ENCODE results near the gene PHF13. TPM values are rescaled to one million over a fixed set of nuclear protein-coding genes. Genes with fewer than 3 reads are reported as not detected.

The PHF13 gene
- total and polyA plus RNA-seq, 10 of the 15 experiments (the other 5 are each of a cell fraction or from before 2014, with no cell fraction given): 0.87 to 15.4 (median 5.1) TPM

DNA sequence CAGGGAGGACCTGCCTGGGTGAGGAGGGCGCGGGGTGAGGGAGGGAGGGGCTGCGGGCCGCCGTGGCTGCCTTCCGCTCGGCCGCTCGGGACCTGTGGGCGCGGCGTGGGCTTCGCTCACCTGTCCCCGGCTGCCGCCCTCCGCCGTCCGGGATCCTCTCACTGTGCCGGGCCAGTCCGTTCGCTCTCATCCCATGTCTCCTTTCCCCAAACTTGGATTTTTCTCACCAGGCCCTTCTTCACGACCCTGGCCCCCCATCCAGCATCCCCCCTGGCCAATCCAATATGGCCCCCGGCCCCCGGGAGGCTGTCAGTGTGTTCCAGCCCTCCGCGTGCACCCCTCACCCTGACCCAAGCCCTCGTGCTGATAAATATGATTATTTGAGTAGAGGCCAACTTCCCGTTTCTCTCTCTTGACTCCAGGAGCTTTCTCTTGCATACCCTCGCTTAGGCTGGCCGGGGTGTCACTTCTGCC, 33.4 kb upstream of the PHF13 start (continued):
- TF ChIP-seq, protein P1, sequence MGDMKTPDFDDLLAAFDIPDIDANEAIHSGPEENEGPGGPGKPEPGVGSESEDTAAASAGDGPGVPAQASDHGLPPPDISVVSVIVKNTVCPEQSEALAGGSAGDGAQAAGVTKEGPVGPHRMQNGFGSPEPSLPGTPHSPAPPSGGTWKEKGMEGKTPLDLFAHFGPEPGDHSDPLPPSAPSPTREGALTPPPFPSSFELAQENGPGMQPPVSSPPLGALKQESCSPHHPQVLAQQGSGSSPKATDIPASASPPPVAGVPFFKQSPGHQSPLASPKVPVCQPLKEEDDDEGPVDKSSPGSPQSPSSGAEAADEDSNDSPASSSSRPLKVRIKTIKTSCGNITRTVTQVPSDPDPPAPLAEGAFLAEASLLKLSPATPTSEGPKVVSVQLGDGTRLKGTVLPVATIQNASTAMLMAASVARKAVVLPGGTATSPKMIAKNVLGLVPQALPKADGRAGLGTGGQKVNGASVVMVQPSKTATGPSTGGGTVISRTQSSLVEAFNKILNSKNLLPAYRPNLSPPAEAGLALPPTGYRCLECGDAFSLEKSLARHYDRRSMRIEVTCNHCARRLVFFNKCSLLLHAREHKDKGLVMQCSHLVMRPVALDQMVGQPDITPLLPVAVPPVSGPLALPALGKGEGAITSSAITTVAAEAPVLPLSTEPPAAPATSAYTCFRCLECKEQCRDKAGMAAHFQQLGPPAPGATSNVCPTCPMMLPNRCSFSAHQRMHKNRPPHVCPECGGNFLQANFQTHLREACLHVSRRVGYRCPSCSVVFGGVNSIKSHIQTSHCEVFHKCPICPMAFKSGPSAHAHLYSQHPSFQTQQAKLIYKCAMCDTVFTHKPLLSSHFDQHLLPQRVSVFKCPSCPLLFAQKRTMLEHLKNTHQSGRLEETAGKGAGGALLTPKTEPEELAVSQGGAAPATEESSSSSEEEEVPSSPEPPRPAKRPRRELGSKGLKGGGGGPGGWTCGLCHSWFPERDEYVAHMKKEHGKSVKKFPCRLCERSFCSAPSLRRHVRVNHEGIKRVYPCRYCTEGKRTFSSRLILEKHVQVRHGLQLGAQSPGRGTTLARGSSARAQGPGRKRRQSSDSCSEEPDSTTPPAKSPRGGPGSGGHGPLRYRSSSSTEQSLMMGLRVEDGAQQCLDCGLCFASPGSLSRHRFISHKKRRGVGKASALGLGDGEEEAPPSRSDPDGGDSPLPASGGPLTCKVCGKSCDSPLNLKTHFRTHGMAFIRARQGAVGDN (IDR thresholded peaks at IDR 0.05): peak; percentile 2; the same call in 1 of the 2 replicates
- no peak for TF ChIP-seq SREBF1 (IDR thresholded peaks at IDR 0.05; ENCODE audit: low read length)
- TF ChIP-seq, protein P2, sequence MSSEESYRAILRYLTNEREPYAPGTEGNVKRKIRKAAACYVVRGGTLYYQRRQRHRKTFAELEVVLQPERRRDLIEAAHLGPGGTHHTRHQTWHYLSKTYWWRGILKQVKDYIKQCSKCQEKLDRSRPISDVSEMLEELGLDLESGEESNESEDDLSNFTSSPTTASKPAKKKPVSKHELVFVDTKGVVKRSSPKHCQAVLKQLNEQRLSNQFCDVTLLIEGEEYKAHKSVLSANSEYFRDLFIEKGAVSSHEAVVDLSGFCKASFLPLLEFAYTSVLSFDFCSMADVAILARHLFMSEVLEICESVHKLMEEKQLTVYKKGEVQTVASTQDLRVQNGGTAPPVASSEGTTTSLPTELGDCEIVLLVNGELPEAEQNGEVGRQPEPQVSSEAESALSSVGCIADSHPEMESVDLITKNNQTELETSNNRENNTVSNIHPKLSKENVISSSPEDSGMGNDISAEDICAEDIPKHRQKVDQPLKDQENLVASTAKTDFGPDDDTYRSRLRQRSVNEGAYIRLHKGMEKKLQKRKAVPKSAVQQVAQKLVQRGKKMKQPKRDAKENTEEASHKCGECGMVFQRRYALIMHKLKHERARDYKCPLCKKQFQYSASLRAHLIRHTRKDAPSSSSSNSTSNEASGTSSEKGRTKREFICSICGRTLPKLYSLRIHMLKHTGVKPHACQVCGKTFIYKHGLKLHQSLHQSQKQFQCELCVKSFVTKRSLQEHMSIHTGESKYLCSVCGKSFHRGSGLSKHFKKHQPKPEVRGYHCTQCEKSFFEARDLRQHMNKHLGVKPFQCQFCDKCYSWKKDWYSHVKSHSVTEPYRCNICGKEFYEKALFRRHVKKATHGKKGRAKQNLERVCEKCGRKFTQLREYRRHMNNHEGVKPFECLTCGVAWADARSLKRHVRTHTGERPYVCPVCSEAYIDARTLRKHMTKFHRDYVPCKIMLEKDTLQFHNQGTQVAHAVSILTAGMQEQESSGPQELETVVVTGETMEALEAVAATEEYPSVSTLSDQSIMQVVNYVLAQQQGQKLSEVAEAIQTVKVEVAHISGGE (CRISPR knock-in tag; IDR thresholded peaks at IDR 0.05): no peak
- TF ChIP-seq LARP7 (IDR thresholded peaks at IDR 0.05): peak; percentile 18; the same call in 1 of the 2 replicates
- TF ChIP-seq, protein P3, sequence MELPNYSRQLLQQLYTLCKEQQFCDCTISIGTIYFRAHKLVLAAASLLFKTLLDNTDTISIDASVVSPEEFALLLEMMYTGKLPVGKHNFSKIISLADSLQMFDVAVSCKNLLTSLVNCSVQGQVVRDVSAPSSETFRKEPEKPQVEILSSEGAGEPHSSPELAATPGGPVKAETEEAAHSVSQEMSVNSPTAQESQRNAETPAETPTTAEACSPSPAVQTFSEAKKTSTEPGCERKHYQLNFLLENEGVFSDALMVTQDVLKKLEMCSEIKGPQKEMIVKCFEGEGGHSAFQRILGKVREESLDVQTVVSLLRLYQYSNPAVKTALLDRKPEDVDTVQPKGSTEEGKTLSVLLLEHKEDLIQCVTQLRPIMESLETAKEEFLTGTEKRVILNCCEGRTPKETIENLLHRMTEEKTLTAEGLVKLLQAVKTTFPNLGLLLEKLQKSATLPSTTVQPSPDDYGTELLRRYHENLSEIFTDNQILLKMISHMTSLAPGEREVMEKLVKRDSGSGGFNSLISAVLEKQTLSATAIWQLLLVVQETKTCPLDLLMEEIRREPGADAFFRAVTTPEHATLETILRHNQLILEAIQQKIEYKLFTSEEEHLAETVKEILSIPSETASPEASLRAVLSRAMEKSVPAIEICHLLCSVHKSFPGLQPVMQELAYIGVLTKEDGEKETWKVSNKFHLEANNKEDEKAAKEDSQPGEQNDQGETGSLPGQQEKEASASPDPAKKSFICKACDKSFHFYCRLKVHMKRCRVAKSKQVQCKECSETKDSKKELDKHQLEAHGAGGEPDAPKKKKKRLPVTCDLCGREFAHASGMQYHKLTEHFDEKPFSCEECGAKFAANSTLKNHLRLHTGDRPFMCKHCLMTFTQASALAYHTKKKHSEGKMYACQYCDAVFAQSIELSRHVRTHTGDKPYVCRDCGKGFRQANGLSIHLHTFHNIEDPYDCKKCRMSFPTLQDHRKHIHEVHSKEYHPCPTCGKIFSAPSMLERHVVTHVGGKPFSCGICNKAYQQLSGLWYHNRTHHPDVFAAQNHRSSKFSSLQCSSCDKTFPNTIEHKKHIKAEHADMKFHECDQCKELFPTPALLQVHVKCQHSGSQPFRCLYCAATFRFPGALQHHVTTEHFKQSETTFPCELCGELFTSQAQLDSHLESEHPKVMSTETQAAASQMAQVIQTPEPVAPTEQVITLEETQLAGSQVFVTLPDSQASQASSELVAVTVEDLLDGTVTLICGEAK (IDR thresholded peaks at IDR 0.05; ENCODE audit: borderline replicate concordance): no peak; the same call in 1 of the 2 replicates
- TF ChIP-seq RBBP5 (conservative IDR thresholded peaks at IDR 0.05): no peak
- TF ChIP-seq SIX5 (IDR thresholded peaks at IDR 0.05; ENCODE audit: low read depth, low read length, severe bottlenecking): no peak
- TF ChIP-seq RB1 (IDR thresholded peaks at IDR 0.05; ENCODE audit: borderline replicate concordance): no peak
- TF ChIP-seq, protein P4, sequence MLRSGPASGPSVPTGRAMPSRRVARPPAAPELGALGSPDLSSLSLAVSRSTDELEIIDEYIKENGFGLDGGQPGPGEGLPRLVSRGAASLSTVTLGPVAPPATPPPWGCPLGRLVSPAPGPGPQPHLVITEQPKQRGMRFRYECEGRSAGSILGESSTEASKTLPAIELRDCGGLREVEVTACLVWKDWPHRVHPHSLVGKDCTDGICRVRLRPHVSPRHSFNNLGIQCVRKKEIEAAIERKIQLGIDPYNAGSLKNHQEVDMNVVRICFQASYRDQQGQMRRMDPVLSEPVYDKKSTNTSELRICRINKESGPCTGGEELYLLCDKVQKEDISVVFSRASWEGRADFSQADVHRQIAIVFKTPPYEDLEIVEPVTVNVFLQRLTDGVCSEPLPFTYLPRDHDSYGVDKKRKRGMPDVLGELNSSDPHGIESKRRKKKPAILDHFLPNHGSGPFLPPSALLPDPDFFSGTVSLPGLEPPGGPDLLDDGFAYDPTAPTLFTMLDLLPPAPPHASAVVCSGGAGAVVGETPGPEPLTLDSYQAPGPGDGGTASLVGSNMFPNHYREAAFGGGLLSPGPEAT (IDR thresholded peaks at IDR 0.05; ENCODE audit: low read depth): no peak
- TF ChIP-seq SUZ12 (IDR thresholded peaks at IDR 0.05; ENCODE audit: unreplicated experiment): no peak
- TF ChIP-seq TBL1XR1 (IDR thresholded peaks at IDR 0.05; ENCODE audit: low read depth, low read length): no peak
- TF ChIP-seq HDAC6 (IDR thresholded peaks at IDR 0.05; ENCODE audit: unreplicated experiment): no peak
- TF ChIP-seq IKZF1 (conservative IDR thresholded peaks at IDR 0.05): no peak; the same call in 1 of the 2 replicates
- TF ChIP-seq POLR2AphosphoS2 (IDR thresholded peaks at IDR 0.05; ENCODE audit: low read depth, low read length): no peak
- no peak for TF ChIP-seq SIN3A (IDR thresholded peaks at IDR 0.05; ENCODE audit: low read depth, low read length)
- TF ChIP-seq, protein P5, sequence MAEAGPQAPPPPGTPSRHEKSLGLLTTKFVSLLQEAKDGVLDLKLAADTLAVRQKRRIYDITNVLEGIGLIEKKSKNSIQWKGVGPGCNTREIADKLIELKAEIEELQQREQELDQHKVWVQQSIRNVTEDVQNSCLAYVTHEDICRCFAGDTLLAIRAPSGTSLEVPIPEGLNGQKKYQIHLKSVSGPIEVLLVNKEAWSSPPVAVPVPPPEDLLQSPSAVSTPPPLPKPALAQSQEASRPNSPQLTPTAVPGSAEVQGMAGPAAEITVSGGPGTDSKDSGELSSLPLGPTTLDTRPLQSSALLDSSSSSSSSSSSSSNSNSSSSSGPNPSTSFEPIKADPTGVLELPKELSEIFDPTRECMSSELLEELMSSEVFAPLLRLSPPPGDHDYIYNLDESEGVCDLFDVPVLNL (IDR thresholded peaks at IDR 0.05; ENCODE audit: low read depth, low read length): no peak
